Upper lobe of left lung (tissue), 6 donors: ENCODE measurements around the gene LRP1-AS. TPM values are rescaled to one million over a fixed set of nuclear protein-coding genes. Genes with fewer than 3 reads are reported as not detected.

Experiments used
- ATAC-seq, 2 donors: fragments of 200-7000 bp; cut with Tn5 transposase; one replicate each; pipeline ENCODE4 v1.9.1; 2022; ENCODE audit warnings: mild to moderate bottlenecking in 2 of 2, moderate library complexity in 2 of 2; ENCODE audit not compliant: low FRiP score in 2 of 2
- DNase-seq, 2 donors: peaks; one replicate each; pipeline ENCODE4 v3.0.0-alpha.2; 2019 to 2020
- H3K27ac ChIP-seq, 4 donors: fragments of 200-600 bp; sonication (generic); one replicate each; pipeline ENCODE4 v1.5.1; 2016 to 2019
- H3K27me3 ChIP-seq, 4 donors: fragments of 200-600 bp; sonication (generic); one replicate each; pipeline ENCODE4 v1.5.1; 2017 to 2019
- H3K36me3 ChIP-seq, 4 donors: fragments of 200-600 bp; sonication (generic); one replicate each; pipeline ENCODE4 v1.5.1; 2016 to 2019
- H3K4me1 ChIP-seq, 4 donors: fragments of 200-600 bp; sonication (generic); one replicate each; pipeline ENCODE4 v1.5.1; 2018 to 2019
- H3K4me3 ChIP-seq, 4 donors: fragments of 200-600 bp; sonication (generic); one replicate each; pipeline ENCODE4 v1.5.1; 2017 to 2019; ENCODE audit warnings: mild to moderate bottlenecking in 2 of 4, moderate library complexity in 1 of 4
- H3K9me3 ChIP-seq, 4 donors: fragments of 200-600 bp; sonication (generic); one replicate each; pipeline ENCODE4 v1.5.1; 2018 to 2019
- CTCF ChIP-seq, 6 experiments: fragments of 450-650 bp in 4 of 6; fragments of 200-600 bp in 2 of 6; sonication (generic) in 2 of 6; IDR thresholded peaks; one replicate each; pipeline ENCODE4 v1.5.1; 2016 to 2019; ENCODE audit warnings: antibody characterized with exemption in 6 of 6
- EP300 ChIP-seq, 4 donors: sonication (generic); formaldehyde crosslinking; IDR thresholded peaks; one replicate each; pipeline ENCODE4 v1.5.1; 2017; ENCODE audit warnings: antibody characterized with exemption in 4 of 4, control low read depth in 2 of 4
- POLR2A ChIP-seq, 4 donors: fragments of 450-650 bp; IDR thresholded peaks; one replicate each; pipeline ENCODE4 v1.5.1; 2016 to 2017; ENCODE audit warnings: antibody characterized with exemption in 4 of 4, mild to moderate bottlenecking in 2 of 4
- POLR2AphosphoS5 ChIP-seq, 2 donors: sonication (generic); formaldehyde crosslinking; IDR thresholded peaks; one replicate each; pipeline ENCODE4 v1.5.1; 2017; ENCODE audit warnings: antibody characterized with exemption in 2 of 2
- WGBS, 2 donors: methylation state at CpG; one replicate each; pipeline ENCODE4 v1.1.5; 2017 to 2018; 5-methylcytosine and 5-hydroxymethylcytosine counted together
- total RNA-seq, 6 donors: library from RNA; depleted of rRNA in 4 of 6; stranded (reverse); fragments of >200 nt in 4 of 6; gene quantifications; one replicate each; pipeline versions ENCODE4 v1.1.0 to v1.2.1, GENCODE V29; 2016 to 2021
- donor health status: DM: no; HTN: no; CAD: no; lungs with moderate emphysema.
- donor health status: DM: no; HTN: yes; CAD: no; lungs with severe emphysema.

LRP1-AS gene
- total RNA-seq, 6 donors from 2014 or later: not detected

GRCh38 chr12:57195186-57195585 is 47.8 kb upstream of the LRP1-AS start:
- 92 to 93% methylated on average over 16 to 17 of the region's 19 CpGs for WGBS, 2 donors
- no peak for TF ChIP-seq POLR2AphosphoS5 (IDR thresholded peaks at IDR 0.05)
- TF ChIP-seq POLR2A (IDR thresholded peaks at IDR 0.05): no peak
- TF ChIP-seq EP300 (IDR thresholded peaks at IDR 0.05): no peak
- no peak for TF ChIP-seq CTCF (IDR thresholded peaks at IDR 0.05)
- H3K27ac ChIP-seq: no peak overlapping the region

GRCh38 chr12:57194253-57194652 is 46.8 kb upstream of the LRP1-AS start:
- Histone ChIP-seq H3K4me3 (no peak overlapping the region), H3K4me1 (peaks cover 3 to 14% (median 9%) of the 10 kb centered on the region in 4 donors), H3K27ac (no peak overlapping the region), H3K9me3 (no peaks in the 10 kb centered on the region), H3K27me3 (no peaks in the 10 kb centered on the region), H3K36me3 (peaks cover 5 to 94% (median 79%) of the 10 kb centered on the region in 4 donors)
- ATAC-seq (no peak), DNase-seq (peak in 1 of 2 donors; percentile 64)
- TF ChIP-seq POLR2A (IDR thresholded peaks at IDR 0.05): no peak
- no peak for TF ChIP-seq CTCF (IDR thresholded peaks at IDR 0.05)
- TF ChIP-seq EP300 (IDR thresholded peaks at IDR 0.05): no peak
- TF ChIP-seq POLR2AphosphoS5 (IDR thresholded peaks at IDR 0.05): no peak
- 71 to 92% methylated on average over 1 to 18 of the region's 18 CpGs for WGBS, 2 donors

More at GRCh38 chr12:57195186-57195585, 47.8 kb upstream of the LRP1-AS start:
- H3K36me3 ChIP-seq: peaks cover 8 to 100% (median 83%) of the 10 kb centered on the region in 4 donors
- H3K9me3 ChIP-seq: no peaks in the 10 kb centered on the region
- H3K4me3 ChIP-seq: no peak overlapping the region
- DNase-seq (no peak), ATAC-seq (no peak)
- peaks cover 3 to 7% (median 4%) of the 10 kb centered on the region in 4 donors for H3K4me1 ChIP-seq
- H3K27me3 ChIP-seq: no peaks in the 10 kb centered on the region

DNA sequence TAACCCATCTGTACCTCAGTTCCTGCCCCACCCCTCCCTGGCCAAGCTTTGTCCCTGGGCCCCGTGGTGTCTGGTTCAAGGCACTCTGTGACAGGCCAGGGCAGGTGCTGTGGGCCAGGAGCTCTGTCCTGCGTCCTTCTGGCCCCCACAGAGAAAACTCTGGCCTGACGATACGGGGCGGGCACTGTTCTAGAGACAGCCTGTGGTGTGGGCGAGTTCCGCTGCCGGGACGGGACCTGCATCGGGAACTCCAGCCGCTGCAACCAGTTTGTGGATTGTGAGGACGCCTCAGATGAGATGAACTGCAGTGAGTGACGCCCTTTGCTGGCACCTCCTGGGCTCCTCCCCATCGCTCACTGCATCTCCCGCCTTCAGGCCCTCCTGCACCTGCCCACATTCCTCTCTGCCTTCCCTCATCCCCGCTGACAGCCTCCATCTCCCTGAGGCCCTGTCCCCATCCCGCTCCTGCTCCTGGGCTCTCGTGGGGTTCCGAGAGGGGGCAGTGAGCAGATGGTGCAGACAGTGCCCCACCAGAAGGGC is 46.4 kb upstream of the LRP1-AS start:
- Histone ChIP-seq H3K4me3 (no peak overlapping the region), H3K4me1 (peaks cover 3 to 14% (median 9%) of the 10 kb centered on the region in 4 donors), H3K9me3 (no peaks in the 10 kb centered on the region), H3K27me3 (no peaks in the 10 kb centered on the region), H3K36me3 (peaks cover 5 to 94% (median 77%) of the 10 kb centered on the region in 4 donors), H3K27ac (no peak overlapping the region)
- TF ChIP-seq POLR2A (IDR thresholded peaks at IDR 0.05) (no peak), CTCF (IDR thresholded peaks at IDR 0.05) (no peak), POLR2AphosphoS5 (IDR thresholded peaks at IDR 0.05) (no peak), EP300 (IDR thresholded peaks at IDR 0.05) (no peak)
- DNase-seq (peak in 1 of 2 donors; percentile 52), ATAC-seq (no peak)
- 93 to 95% methylated on average over 14 to 19 of the region's 19 CpGs for WGBS, 2 donors

DNA sequence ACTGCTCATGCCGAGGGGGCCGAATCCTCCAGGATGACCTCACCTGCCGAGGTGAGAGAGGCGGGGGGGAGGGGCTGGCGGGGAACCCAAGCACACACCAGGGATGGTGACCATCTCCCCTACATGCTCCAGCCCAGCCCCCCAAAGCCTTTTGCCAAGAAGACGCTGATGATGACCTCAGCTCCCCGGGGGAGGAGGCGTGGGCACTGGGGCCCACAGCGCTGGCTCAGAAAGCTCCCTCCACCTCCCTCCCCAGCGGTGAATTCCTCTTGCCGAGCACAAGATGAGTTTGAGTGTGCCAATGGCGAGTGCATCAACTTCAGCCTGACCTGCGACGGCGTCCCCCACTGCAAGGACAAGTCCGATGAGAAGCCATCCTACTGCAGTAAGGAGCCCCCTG is 45.5 kb upstream of the LRP1-AS start:
- ATAC-seq (no peak), DNase-seq (peak in 1 of 2 donors; percentile 68)
- Histone ChIP-seq H3K27ac (no peak overlapping the region), H3K36me3 (peaks cover 5 to 94% (median 76%) of the 10 kb centered on the region in 4 donors), H3K4me3 (no peak overlapping the region), H3K27me3 (no peaks in the 10 kb centered on the region), H3K9me3 (no peaks in the 10 kb centered on the region), H3K4me1 (peaks cover 3 to 14% (median 9%) of the 10 kb centered on the region in 4 donors)
- 93 to 100% methylated on average over 6 to 16 of the region's 16 CpGs for WGBS, 2 donors
- no peak for TF ChIP-seq POLR2AphosphoS5 (IDR thresholded peaks at IDR 0.05)
- TF ChIP-seq POLR2A (IDR thresholded peaks at IDR 0.05): no peak
- no peak for TF ChIP-seq EP300 (IDR thresholded peaks at IDR 0.05)
- TF ChIP-seq CTCF (IDR thresholded peaks at IDR 0.05): no peak

DNA sequence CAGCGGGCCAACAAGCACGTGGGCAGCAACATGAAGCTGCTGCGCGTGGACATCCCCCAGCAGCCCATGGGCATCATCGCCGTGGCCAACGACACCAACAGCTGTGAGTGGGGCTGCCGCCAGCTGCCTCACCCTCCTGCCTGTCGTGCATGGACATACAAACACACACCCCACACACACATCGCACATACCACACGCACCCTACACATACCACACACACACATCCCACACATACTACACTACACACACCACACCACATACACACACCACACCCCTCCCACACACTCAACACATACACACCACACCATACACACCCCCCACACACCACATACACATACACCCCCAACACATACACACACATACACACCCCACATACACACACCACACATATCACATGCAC is 44.0 kb upstream of the LRP1-AS start:
- H3K4me3 ChIP-seq: no peak overlapping the region
- TF ChIP-seq POLR2AphosphoS5 (IDR thresholded peaks at IDR 0.05) (no peak), EP300 (IDR thresholded peaks at IDR 0.05) (no peak), POLR2A (IDR thresholded peaks at IDR 0.05) (no peak), CTCF (IDR thresholded peaks at IDR 0.05) (no peak)
- 80 to 95% methylated on average over 9 to 11 of the region's 11 CpGs for WGBS, 2 donors
- peaks cover 7 to 94% (median 67%) of the 10 kb centered on the region in 4 donors for H3K36me3 ChIP-seq
- peaks cover 3 to 14% (median 9%) of the 10 kb centered on the region in 4 donors for H3K4me1 ChIP-seq
- no peaks in the 10 kb centered on the region for H3K27me3 ChIP-seq
- no peak overlapping the region for H3K27ac ChIP-seq
- no peaks in the 10 kb centered on the region for H3K9me3 ChIP-seq
- ATAC-seq (no peak), DNase-seq (peak in 1 of 2 donors; percentile 84)
